HepG2 (cell line): Measurements from ENCODE around the gene ACOT6. TPM values are rescaled to one million over a fixed set of nuclear protein-coding genes. Genes with fewer than 3 reads are reported as not detected.

ENCODE experiments used
- ATF7-NPFF ChIP-seq: sonication (generic); formaldehyde crosslinking; IDR thresholded peaks from 2 replicates; pipeline ENCODE4 v1.8.1; 2023; ENCODE audit warnings: mild to moderate bottlenecking, low read depth, missing genetic modification reagents, moderate library complexity
- KLF6 ChIP-seq: IDR thresholded peaks from 2 replicates; pipeline ENCODE4 v1.8.0; 2016; ENCODE audit warnings: missing biosample characterization, missing genetic modification reagents
- MATR3 ChIP-seq: sonication (generic); formaldehyde crosslinking; IDR thresholded peaks from 2 replicates; pipeline ENCODE4 v1.4.0; 2020; ENCODE audit warnings: missing genetic modification reagents
- RBM39 ChIP-seq: fragments of 200-400 bp; formaldehyde crosslinking; IDR thresholded peaks from one replicate; pipeline ENCODE4 v1.6.1; 2018; ENCODE audit warnings: antibody characterized with exemption, mild to moderate bottlenecking, low read depth, low read length; ENCODE audit not compliant: poor library complexity, severe bottlenecking
- RFX5 ChIP-seq: IDR thresholded peaks from 2 replicates; pipeline ENCODE4 v1.6.1; 2011; ENCODE audit warnings: low read depth, low read length, improper control_type of control experiment
- SALL1 ChIP-seq: sonication (generic); formaldehyde crosslinking; IDR thresholded peaks from 2 replicates; pipeline ENCODE4 v1.8.0; 2022; ENCODE audit warnings: mild to moderate bottlenecking, missing genetic modification reagents
- SATB2 ChIP-seq: sonication (generic); formaldehyde crosslinking; IDR thresholded peaks from 2 replicates; pipeline ENCODE4 v1.5.0; 2020; ENCODE audit warnings: missing genetic modification reagents
- SMAD1 ChIP-seq: sonication (generic); formaldehyde crosslinking; IDR thresholded peaks from 2 replicates; pipeline ENCODE4 v1.4.0; 2020; ENCODE audit warnings: missing genetic modification reagents, low read depth, mild to moderate bottlenecking, borderline replicate concordance
- SMARCE1 ChIP-seq: fragments of 450-650 bp; IDR thresholded peaks from 2 replicates; pipeline ENCODE4 v1.6.1; 2017; ENCODE audit warnings: borderline replicate concordance
- SOX6 ChIP-seq, 2 experiments: fragments of 450-650 bp in 1 of 2; sonication (generic) in 1 of 2; formaldehyde crosslinking in 1 of 2; IDR thresholded peaks; 2 replicates each; pipeline versions ENCODE4 v1.4.0 to v1.6.1; 2017 to 2020; ENCODE audit warnings: antibody characterized with exemption in 1 of 2, mild to moderate bottlenecking in 1 of 2, missing genetic modification reagents in 1 of 2
- SRY ChIP-seq: sonication (generic); formaldehyde crosslinking; IDR thresholded peaks from 2 replicates; pipeline ENCODE4 v1.8.0; 2022; ENCODE audit warnings: mild to moderate bottlenecking, missing genetic modification reagents
- ZFX ChIP-seq: sonication (generic); formaldehyde crosslinking; IDR thresholded peaks from 2 replicates; pipeline ENCODE4 v1.4.0; 2020; ENCODE audit warnings: mild to moderate bottlenecking, low read depth, missing genetic modification reagents, moderate library complexity
- ZMYM3 ChIP-seq: sonication (generic); formaldehyde crosslinking; IDR thresholded peaks from 2 replicates; pipeline ENCODE4 v1.5.1; 2020; ENCODE audit warnings: mild to moderate bottlenecking, missing genetic modification reagents
- ZNF333 ChIP-seq: sonication (generic); formaldehyde crosslinking; IDR thresholded peaks from 2 replicates; pipeline ENCODE4 v1.4.0; 2020; ENCODE audit warnings: mild to moderate bottlenecking, missing genetic modification reagents, borderline replicate concordance
- ZNF747 ChIP-seq: sonication (generic); formaldehyde crosslinking; IDR thresholded peaks from 2 replicates; pipeline ENCODE4 v1.8.1; 2023; ENCODE audit warnings: missing genetic modification reagents, mild to moderate bottlenecking, borderline replicate concordance
- ZNF768 ChIP-seq: sonication (generic); formaldehyde crosslinking; IDR thresholded peaks from 2 replicates; pipeline ENCODE4 v1.4.0; 2020; ENCODE audit warnings: missing genetic modification reagents
- ZSCAN20 ChIP-seq: sonication (generic); formaldehyde crosslinking; IDR thresholded peaks from 2 replicates; pipeline ENCODE4 v1.4.0; 2020; ENCODE audit warnings: missing genetic modification reagents, mild to moderate bottlenecking, borderline replicate concordance
- polyA plus RNA-seq, 8 experiments: library from polyadenylated mRNA; depleted of rRNA in 3 of 8; stranded (reverse) in 7 of 8; unstranded in 1 of 8; fragments of >200 nt; fragmentation: Illumina TruSeq in 4 of 8; extraction: Trizol in 4 of 8; gene quantifications; 2 replicates each; pipeline versions ENCODE4 v1.2.1 to v1.2.3, GENCODE V29; 2011 to 2016; ENCODE audit warnings: low read depth in 4 of 8, missing spikeins in 1 of 8, mixed read lengths in 1 of 8; ENCODE audit not compliant: insufficient read depth in 1 of 8
- total RNA-seq, 5 experiments: library from RNA; depleted of rRNA; stranded (reverse); fragments of >200 nt; fragmentation: Illumina TruSeq; extraction: Trizol; gene quantifications; 2 replicates each; pipeline ENCODE4 v1.2.3, GENCODE V29; 2016; ENCODE audit warnings: low read depth in 1 of 5
- TF ChIP-seq, protein P1 (sequence below): sonication (generic); formaldehyde crosslinking; IDR thresholded peaks from 2 replicates; pipeline ENCODE4 v1.9.0; 2021; ENCODE audit warnings: mild to moderate bottlenecking, missing genetic modification reagents
- TF ChIP-seq, protein P2 (sequence below): sonication (generic); formaldehyde crosslinking; IDR thresholded peaks from 2 replicates; pipeline ENCODE4 v1.8.1; 2022; ENCODE audit warnings: mild to moderate bottlenecking, missing genetic modification reagents
- TF ChIP-seq, protein P3 (sequence below): sonication (generic); formaldehyde crosslinking; IDR thresholded peaks from 2 replicates; pipeline ENCODE4 v1.8.0; 2022; ENCODE audit warnings: missing genetic modification reagents, low read depth, mild to moderate bottlenecking, borderline replicate concordance
- TF ChIP-seq, protein P4 (sequence below), 2 experiments: fragments of 450-650 bp in 1 of 2; sonication (generic) in 1 of 2; formaldehyde crosslinking; IDR thresholded peaks; 2 replicates each; pipeline versions ENCODE4 v1.5.0 to v1.8.0; 2020 to 2022; ENCODE audit warnings: mild to moderate bottlenecking in 1 of 2, missing genetic modification reagents in 1 of 2

ACOT6 gene
- total and polyA plus RNA-seq, 2 of the 13 experiments (the other 11 are each of a cell fraction or from before 2014, with no cell fraction given) = 0.15 to 0.27 TPM

DNA sequence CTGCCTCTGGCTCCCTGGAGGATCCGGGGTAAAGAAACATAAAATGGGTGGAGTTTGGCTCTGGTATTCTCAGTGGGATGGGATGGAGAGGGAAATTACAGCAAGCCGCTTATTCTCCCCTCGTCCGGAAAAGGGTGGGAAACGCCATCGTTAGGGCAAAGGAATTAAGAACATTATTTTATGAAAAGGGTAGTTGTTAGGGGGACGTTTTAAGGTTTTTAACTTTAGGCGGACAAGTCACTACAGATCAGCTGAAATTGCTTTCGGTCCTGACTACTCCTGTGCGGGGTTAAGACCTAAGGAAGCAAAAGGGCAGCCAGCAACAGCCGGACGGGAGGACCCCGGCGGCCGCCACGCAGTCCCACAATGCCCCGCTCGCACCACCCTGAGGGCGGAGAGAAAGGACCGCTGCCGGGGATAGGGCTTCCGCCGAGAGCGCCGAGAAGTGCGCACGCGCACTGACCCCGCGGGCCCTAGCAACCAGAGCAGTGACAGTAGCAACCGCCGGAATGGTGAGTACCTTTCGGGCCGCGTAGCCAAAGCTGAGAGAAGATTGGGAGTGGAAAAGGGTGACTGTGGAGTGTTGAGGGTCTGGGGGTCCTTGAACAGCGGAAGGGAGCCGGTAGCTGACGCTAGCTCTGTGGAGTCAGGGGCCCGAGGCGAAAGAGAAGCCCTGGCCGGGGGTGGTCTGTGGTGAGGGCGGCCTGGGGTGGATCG, 32.4 kb downstream of the ACOT6 start, which contains the start of gene DNAL1 (continued):
- TF ChIP-seq, protein P1, sequence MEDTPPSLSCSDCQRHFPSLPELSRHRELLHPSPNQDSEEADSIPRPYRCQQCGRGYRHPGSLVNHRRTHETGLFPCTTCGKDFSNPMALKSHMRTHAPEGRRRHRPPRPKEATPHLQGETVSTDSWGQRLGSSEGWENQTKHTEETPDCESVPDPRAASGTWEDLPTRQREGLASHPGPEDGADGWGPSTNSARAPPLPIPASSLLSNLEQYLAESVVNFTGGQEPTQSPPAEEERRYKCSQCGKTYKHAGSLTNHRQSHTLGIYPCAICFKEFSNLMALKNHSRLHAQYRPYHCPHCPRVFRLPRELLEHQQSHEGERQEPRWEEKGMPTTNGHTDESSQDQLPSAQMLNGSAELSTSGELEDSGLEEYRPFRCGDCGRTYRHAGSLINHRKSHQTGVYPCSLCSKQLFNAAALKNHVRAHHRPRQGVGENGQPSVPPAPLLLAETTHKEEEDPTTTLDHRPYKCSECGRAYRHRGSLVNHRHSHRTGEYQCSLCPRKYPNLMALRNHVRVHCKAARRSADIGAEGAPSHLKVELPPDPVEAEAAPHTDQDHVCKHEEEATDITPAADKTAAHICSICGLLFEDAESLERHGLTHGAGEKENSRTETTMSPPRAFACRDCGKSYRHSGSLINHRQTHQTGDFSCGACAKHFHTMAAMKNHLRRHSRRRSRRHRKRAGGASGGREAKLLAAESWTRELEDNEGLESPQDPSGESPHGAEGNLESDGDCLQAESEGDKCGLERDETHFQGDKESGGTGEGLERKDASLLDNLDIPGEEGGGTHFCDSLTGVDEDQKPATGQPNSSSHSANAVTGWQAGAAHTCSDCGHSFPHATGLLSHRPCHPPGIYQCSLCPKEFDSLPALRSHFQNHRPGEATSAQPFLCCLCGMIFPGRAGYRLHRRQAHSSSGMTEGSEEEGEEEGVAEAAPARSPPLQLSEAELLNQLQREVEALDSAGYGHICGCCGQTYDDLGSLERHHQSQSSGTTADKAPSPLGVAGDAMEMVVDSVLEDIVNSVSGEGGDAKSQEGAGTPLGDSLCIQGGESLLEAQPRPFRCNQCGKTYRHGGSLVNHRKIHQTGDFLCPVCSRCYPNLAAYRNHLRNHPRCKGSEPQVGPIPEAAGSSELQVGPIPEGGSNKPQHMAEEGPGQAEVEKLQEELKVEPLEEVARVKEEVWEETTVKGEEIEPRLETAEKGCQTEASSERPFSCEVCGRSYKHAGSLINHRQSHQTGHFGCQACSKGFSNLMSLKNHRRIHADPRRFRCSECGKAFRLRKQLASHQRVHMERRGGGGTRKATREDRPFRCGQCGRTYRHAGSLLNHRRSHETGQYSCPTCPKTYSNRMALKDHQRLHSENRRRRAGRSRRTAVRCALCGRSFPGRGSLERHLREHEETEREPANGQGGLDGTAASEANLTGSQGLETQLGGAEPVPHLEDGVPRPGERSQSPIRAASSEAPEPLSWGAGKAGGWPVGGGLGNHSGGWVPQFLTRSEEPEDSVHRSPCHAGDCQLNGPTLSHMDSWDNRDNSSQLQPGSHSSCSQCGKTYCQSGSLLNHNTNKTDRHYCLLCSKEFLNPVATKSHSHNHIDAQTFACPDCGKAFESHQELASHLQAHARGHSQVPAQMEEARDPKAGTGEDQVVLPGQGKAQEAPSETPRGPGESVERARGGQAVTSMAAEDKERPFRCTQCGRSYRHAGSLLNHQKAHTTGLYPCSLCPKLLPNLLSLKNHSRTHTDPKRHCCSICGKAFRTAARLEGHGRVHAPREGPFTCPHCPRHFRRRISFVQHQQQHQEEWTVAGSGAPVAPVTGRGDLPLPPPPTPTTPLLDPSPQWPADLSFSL (CRISPR knock-in tag) = no peak
- TF ChIP-seq KLF6 (CRISPR knock-in tag) = no peak
- TF ChIP-seq, protein P2, sequence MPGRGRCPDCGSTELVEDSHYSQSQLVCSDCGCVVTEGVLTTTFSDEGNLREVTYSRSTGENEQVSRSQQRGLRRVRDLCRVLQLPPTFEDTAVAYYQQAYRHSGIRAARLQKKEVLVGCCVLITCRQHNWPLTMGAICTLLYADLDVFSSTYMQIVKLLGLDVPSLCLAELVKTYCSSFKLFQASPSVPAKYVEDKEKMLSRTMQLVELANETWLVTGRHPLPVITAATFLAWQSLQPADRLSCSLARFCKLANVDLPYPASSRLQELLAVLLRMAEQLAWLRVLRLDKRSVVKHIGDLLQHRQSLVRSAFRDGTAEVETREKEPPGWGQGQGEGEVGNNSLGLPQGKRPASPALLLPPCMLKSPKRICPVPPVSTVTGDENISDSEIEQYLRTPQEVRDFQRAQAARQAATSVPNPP (CRISPR knock-in tag) = no peak
- TF ChIP-seq ZNF333 = no peak
- TF ChIP-seq ZNF747 (CRISPR knock-in tag) = 0 out of 2 replicates have a peak, but pooled peaks have one; percentile 29
- no peak for TF ChIP-seq SMAD1 (CRISPR knock-in tag)
- peak; percentile 42; the same call in 1 of the 2 replicates for TF ChIP-seq ZNF768 (CRISPR knock-in tag)
- TF ChIP-seq RFX5 = peak; percentile 57
- TF ChIP-seq ZSCAN20 (CRISPR knock-in tag) = no peak
- TF ChIP-seq, protein P3, sequence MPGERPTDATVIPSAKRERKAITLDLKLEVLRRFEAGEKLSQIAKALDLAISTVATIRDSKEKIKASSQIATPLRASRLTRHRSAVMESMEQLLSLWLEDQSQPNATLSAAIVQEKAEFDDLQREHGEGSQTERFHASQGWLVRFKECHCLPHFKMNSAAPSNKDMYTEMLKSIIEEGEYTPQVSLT (CRISPR knock-in tag) = no peak
- peak; percentile 62 for TF ChIP-seq SALL1
- peak; percentile 74 for TF ChIP-seq ZFX (CRISPR knock-in tag)
- no peak for TF ChIP-seq SOX6 (IDR thresholded peaks at IDR 0.05)
- TF ChIP-seq SOX6 (CRISPR knock-in tag; IDR thresholded peaks at IDR 0.05) = no peak
- TF ChIP-seq ZMYM3 (CRISPR knock-in tag) = 0 out of 2 replicates have a peak, but pooled peaks have one; percentile 29
- no peak for TF ChIP-seq SATB2
- TF ChIP-seq, protein P4, sequence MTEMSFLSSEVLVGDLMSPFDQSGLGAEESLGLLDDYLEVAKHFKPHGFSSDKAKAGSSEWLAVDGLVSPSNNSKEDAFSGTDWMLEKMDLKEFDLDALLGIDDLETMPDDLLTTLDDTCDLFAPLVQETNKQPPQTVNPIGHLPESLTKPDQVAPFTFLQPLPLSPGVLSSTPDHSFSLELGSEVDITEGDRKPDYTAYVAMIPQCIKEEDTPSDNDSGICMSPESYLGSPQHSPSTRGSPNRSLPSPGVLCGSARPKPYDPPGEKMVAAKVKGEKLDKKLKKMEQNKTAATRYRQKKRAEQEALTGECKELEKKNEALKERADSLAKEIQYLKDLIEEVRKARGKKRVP (CRISPR knock-in tag; IDR thresholded peaks at IDR 0.05) = peak in 1 of 2 experiments; percentile 28; a peak in 1 of 4 replicates
- no peak for TF ChIP-seq SRY (CRISPR knock-in tag)
- TF ChIP-seq MATR3 = no peak
- no peak for TF ChIP-seq SMARCE1
- TF ChIP-seq ATF7-NPFF (CRISPR knock-in tag) = peak; percentile 37; the same call in 1 of the 2 replicates
- peak; percentile 55 for TF ChIP-seq RBM39
